ENCODE data around the gene AMDHD2.
"Not testable (repeated sequence)": the region's sequence is repeated elsewhere in the genome, so short reads cannot be mapped to it uniquely, and the experiment has no call there.

Gene AMDHD2

DNA sequence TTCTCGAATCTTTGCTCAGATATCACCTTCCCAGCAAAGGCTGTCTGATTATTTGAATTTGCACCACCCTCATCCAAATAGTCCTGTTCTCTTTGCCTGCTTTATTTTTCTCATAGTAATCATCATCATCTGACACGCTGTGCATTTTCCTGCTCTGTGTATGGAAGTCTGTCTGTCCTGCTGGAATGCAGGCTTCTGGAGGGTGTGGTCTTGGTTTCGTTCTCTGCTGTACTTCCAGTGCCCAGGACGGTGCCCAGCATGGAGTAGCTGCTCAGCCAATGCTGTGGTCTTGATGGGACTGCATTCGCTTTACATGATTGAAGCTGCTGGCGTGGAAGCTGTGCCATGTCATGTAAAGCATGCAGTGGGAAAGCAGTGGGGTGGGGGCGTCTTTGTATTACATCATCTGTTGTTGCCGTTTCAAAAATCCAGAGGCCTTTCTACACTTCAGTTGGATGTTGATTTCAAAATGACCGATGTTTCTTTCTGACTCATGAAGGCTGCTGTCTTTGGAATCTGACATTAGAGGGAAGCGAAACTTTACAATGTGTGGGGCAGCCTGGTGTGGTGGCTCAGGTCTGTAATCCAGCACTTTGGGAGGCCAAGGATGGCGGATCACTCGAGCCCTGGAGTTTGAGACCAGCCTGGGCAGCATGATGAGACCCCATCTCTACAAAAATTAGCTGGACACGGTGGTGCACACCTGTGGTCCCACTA lies 34.7 kb downstream of the AMDHD2 start:
- H3K4me3 ChIP-seq (ENCODE audit: low read depth in 1 of 2, low read length in 2 of 2); H3K4me1 ChIP-seq (ENCODE audit: control insufficient read depth in 1 of 2, insufficient read depth in 2 of 2, low read length in 2 of 2); H3K9ac ChIP-seq (ENCODE audit: low read depth in 1 of 2, low read length in 2 of 2); H3K9me3 ChIP-seq (ENCODE audit: control insufficient read depth in 1 of 2, low read length in 2 of 2); H3K27me3 ChIP-seq (ENCODE audit: control insufficient read depth in 1 of 2, insufficient read depth in 2 of 2, low read length in 2 of 2); H3K27ac ChIP-seq (ENCODE audit: low read depth, low read length); H3K36me3 ChIP-seq (ENCODE audit: control insufficient read depth in 1 of 2, insufficient read depth in 2 of 2, low read length in 2 of 2): not testable (repeated sequence)

GRCh38 chr16:2557150-2557549 lies 37.0 kb downstream of the AMDHD2 start:
- not testable (repeated sequence) for H3K27me3 ChIP-seq (ENCODE audit: control insufficient read depth in 1 of 2, insufficient read depth in 2 of 2, low read length in 2 of 2); H3K9ac ChIP-seq (ENCODE audit: low read depth in 1 of 2, low read length in 2 of 2); H3K4me1 ChIP-seq (ENCODE audit: control insufficient read depth in 1 of 2, insufficient read depth in 2 of 2, low read length in 2 of 2); H3K36me3 ChIP-seq (ENCODE audit: control insufficient read depth in 1 of 2, insufficient read depth in 2 of 2, low read length in 2 of 2); H3K27ac ChIP-seq (ENCODE audit: low read depth, low read length); H3K4me3 ChIP-seq (ENCODE audit: low read depth in 1 of 2, low read length in 2 of 2); H3K9me3 ChIP-seq (ENCODE audit: control insufficient read depth in 1 of 2, low read length in 2 of 2)

- H3K9me3 ChIP-seq (ENCODE audit: control insufficient read depth in 1 of 2, low read length in 2 of 2) = not testable (repeated sequence)
These were observed 40.1 kb downstream of the AMDHD2 start for GRCh38 chr16:2560131-2560797.

DNA sequence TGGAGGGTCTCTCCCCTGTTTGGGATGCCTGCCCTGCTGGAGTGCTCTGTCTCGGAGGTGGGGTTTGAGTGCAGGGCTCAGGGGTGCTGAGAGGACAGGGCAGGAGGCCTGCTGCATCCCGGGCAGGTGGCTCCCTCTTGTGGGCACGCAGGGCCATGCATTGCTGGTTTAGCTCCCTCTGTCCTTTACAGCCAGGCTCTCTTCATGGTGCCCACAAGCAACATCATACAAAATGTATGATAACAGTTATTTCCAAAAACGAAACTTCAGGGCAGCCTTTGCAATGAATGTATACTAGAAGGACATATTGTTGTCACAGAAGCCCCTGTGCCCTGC lies 40.6 kb downstream of the AMDHD2 start:
- not testable (repeated sequence) for H3K27me3 ChIP-seq (ENCODE audit: control insufficient read depth in 1 of 2, insufficient read depth in 2 of 2, low read length in 2 of 2); H3K4me1 ChIP-seq (ENCODE audit: control insufficient read depth in 1 of 2, insufficient read depth in 2 of 2, low read length in 2 of 2); H3K36me3 ChIP-seq (ENCODE audit: control insufficient read depth in 1 of 2, insufficient read depth in 2 of 2, low read length in 2 of 2); H3K4me3 ChIP-seq (ENCODE audit: low read depth in 1 of 2, low read length in 2 of 2); H3K9ac ChIP-seq (ENCODE audit: low read depth in 1 of 2, low read length in 2 of 2); H3K9me3 ChIP-seq (ENCODE audit: control insufficient read depth in 1 of 2, low read length in 2 of 2); H3K27ac ChIP-seq (ENCODE audit: low read depth, low read length)

More at GRCh38 chr16:2560131-2560797, 40.1 kb downstream of the AMDHD2 start:
- H3K9ac ChIP-seq (ENCODE audit: low read depth in 1 of 2, low read length in 2 of 2); H3K4me1 ChIP-seq (ENCODE audit: control insufficient read depth in 1 of 2, insufficient read depth in 2 of 2, low read length in 2 of 2); H3K27ac ChIP-seq (ENCODE audit: low read depth, low read length); H3K4me3 ChIP-seq (ENCODE audit: low read depth in 1 of 2, low read length in 2 of 2); H3K36me3 ChIP-seq (ENCODE audit: control insufficient read depth in 1 of 2, insufficient read depth in 2 of 2, low read length in 2 of 2); H3K27me3 ChIP-seq (ENCODE audit: control insufficient read depth in 1 of 2, insufficient read depth in 2 of 2, low read length in 2 of 2): not testable (repeated sequence)

- not testable (repeated sequence) for H3K27ac ChIP-seq (ENCODE audit: low read depth, low read length); H3K9me3 ChIP-seq (ENCODE audit: control insufficient read depth in 1 of 2, low read length in 2 of 2); H3K4me1 ChIP-seq (ENCODE audit: control insufficient read depth in 1 of 2, insufficient read depth in 2 of 2, low read length in 2 of 2); H3K4me3 ChIP-seq (ENCODE audit: low read depth in 1 of 2, low read length in 2 of 2); H3K9ac ChIP-seq (ENCODE audit: low read depth in 1 of 2, low read length in 2 of 2); H3K27me3 ChIP-seq (ENCODE audit: control insufficient read depth in 1 of 2, insufficient read depth in 2 of 2, low read length in 2 of 2); H3K36me3 ChIP-seq (ENCODE audit: control insufficient read depth in 1 of 2, insufficient read depth in 2 of 2, low read length in 2 of 2)
These were observed 47.3 kb downstream of the AMDHD2 start for GRCh38 chr16:2567506-2567905.

DNA sequence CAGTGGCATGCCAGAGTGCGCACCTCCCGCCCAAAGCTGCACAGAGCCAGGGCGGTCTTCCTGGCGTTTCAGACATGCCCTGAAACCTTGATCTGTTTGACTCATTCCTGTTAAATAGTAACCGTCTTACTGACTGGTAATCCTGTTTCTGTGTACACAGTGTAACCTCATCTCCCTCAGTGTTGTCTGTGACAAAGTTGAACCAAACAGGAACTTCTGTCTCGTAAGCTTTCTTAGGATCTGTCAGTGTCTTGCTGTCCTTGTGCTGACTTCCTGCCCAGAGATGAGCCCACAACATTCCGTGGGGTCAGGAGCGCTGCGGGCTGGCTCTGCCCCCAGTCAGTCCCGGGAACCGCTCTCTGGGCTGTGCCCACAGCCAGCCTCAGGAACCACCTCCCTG lies 48.4 kb downstream of the AMDHD2 start:
- not testable (repeated sequence) for H3K4me1 ChIP-seq (ENCODE audit: control insufficient read depth in 1 of 2, insufficient read depth in 2 of 2, low read length in 2 of 2); H3K9ac ChIP-seq (ENCODE audit: low read depth in 1 of 2, low read length in 2 of 2); H3K36me3 ChIP-seq (ENCODE audit: control insufficient read depth in 1 of 2, insufficient read depth in 2 of 2, low read length in 2 of 2); H3K4me3 ChIP-seq (ENCODE audit: low read depth in 1 of 2, low read length in 2 of 2); H3K27me3 ChIP-seq (ENCODE audit: control insufficient read depth in 1 of 2, insufficient read depth in 2 of 2, low read length in 2 of 2); H3K27ac ChIP-seq (ENCODE audit: low read depth, low read length); H3K9me3 ChIP-seq (ENCODE audit: control insufficient read depth in 1 of 2, low read length in 2 of 2)

DNA sequence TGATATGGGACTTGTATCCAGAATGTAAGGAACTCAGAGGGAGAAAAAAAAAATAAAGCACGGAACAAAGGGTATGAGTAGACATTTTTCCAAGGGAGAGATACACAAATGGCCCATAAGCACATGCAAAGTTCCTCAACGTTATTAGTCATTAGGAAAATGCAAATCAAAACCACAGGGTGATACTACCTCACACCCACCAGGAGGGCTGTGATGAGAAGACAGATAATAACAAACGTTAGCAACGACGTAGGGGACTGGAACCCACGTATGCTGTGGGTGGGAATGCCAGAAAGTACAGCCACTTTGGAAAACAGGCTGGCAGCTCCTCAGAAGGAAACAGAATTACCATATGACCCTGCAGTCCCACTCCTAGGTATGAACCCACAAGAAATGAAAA lies 52.5 kb downstream of the AMDHD2 start:
- not testable (repeated sequence) for H3K36me3 ChIP-seq (ENCODE audit: control insufficient read depth in 1 of 2, insufficient read depth in 2 of 2, low read length in 2 of 2); H3K27me3 ChIP-seq (ENCODE audit: control insufficient read depth in 1 of 2, insufficient read depth in 2 of 2, low read length in 2 of 2); H3K27ac ChIP-seq (ENCODE audit: low read depth, low read length); H3K9ac ChIP-seq (ENCODE audit: low read depth in 1 of 2, low read length in 2 of 2); H3K4me3 ChIP-seq (ENCODE audit: low read depth in 1 of 2, low read length in 2 of 2); H3K9me3 ChIP-seq (ENCODE audit: control insufficient read depth in 1 of 2, low read length in 2 of 2); H3K4me1 ChIP-seq (ENCODE audit: control insufficient read depth in 1 of 2, insufficient read depth in 2 of 2, low read length in 2 of 2)

GRCh38 chr16:2575839-2576238 lies 55.7 kb downstream of the AMDHD2 start:
- H3K9me3 ChIP-seq (ENCODE audit: control insufficient read depth in 1 of 2, low read length in 2 of 2); H3K4me1 ChIP-seq (ENCODE audit: control insufficient read depth in 1 of 2, insufficient read depth in 2 of 2, low read length in 2 of 2); H3K4me3 ChIP-seq (ENCODE audit: low read depth in 1 of 2, low read length in 2 of 2); H3K27ac ChIP-seq (ENCODE audit: low read depth, low read length); H3K9ac ChIP-seq (ENCODE audit: low read depth in 1 of 2, low read length in 2 of 2); H3K36me3 ChIP-seq (ENCODE audit: control insufficient read depth in 1 of 2, insufficient read depth in 2 of 2, low read length in 2 of 2); H3K27me3 ChIP-seq (ENCODE audit: control insufficient read depth in 1 of 2, insufficient read depth in 2 of 2, low read length in 2 of 2): not testable (repeated sequence)

GRCh38 chr16:2577044-2577443 lies 56.9 kb downstream of the AMDHD2 start:
- H3K9ac ChIP-seq (ENCODE audit: low read depth in 1 of 2, low read length in 2 of 2); H3K27ac ChIP-seq (ENCODE audit: low read depth, low read length); H3K27me3 ChIP-seq (ENCODE audit: control insufficient read depth in 1 of 2, insufficient read depth in 2 of 2, low read length in 2 of 2); H3K36me3 ChIP-seq (ENCODE audit: control insufficient read depth in 1 of 2, insufficient read depth in 2 of 2, low read length in 2 of 2); H3K4me3 ChIP-seq (ENCODE audit: low read depth in 1 of 2, low read length in 2 of 2); H3K9me3 ChIP-seq (ENCODE audit: control insufficient read depth in 1 of 2, low read length in 2 of 2); H3K4me1 ChIP-seq (ENCODE audit: control insufficient read depth in 1 of 2, insufficient read depth in 2 of 2, low read length in 2 of 2): not testable (repeated sequence)

DNA sequence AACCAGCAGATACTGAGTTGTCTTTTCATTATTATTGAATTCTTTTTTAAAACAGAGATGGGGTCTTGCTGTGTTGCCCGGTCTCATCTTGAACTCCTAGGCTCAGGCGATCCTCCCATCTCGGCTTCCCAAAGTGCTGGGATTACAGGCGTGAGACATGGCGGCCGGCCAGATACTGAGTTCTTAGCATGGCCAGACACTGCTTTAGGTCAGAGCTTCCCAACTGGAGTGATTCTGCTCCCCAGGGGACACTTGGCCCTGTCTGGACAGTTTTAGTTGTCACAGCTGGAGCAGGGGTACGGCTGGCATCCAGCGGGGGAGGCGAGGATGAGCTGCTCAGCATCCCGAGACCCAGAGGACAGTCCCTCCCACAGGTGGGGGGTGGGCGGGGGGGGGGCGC lies 58.7 kb downstream of the AMDHD2 start:
- H3K9me3 ChIP-seq (ENCODE audit: control insufficient read depth in 1 of 2, low read length in 2 of 2); H3K4me1 ChIP-seq (ENCODE audit: control insufficient read depth in 1 of 2, insufficient read depth in 2 of 2, low read length in 2 of 2); H3K36me3 ChIP-seq (ENCODE audit: control insufficient read depth in 1 of 2, insufficient read depth in 2 of 2, low read length in 2 of 2); H3K27ac ChIP-seq (ENCODE audit: low read depth, low read length); H3K4me3 ChIP-seq (ENCODE audit: low read depth in 1 of 2, low read length in 2 of 2); H3K27me3 ChIP-seq (ENCODE audit: control insufficient read depth in 1 of 2, insufficient read depth in 2 of 2, low read length in 2 of 2); H3K9ac ChIP-seq (ENCODE audit: low read depth in 1 of 2, low read length in 2 of 2): not testable (repeated sequence)

DNA sequence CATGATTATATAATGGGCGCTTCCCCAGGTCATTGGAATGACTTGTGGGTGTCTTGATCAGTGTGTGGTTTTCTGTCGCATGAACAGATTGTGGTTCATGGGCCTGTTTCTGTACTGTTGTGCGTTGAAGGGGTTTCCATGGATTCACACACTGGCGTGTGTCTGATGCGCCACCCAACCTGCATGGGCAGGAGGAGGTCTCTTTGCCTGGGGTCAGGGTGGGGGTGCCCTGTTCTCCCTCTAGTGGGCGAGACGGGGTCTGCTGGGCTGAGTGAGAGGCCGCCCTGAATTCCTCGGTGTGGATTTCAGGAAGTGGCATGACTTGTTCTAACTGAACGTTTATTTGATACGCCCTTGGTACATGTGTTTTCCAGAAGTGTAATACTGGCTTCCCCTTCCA lies 60.0 kb downstream of the AMDHD2 start:
- H3K27me3 ChIP-seq (ENCODE audit: control insufficient read depth in 1 of 2, insufficient read depth in 2 of 2, low read length in 2 of 2); H3K9me3 ChIP-seq (ENCODE audit: control insufficient read depth in 1 of 2, low read length in 2 of 2); H3K4me3 ChIP-seq (ENCODE audit: low read depth in 1 of 2, low read length in 2 of 2); H3K4me1 ChIP-seq (ENCODE audit: control insufficient read depth in 1 of 2, insufficient read depth in 2 of 2, low read length in 2 of 2); H3K9ac ChIP-seq (ENCODE audit: low read depth in 1 of 2, low read length in 2 of 2); H3K36me3 ChIP-seq (ENCODE audit: control insufficient read depth in 1 of 2, insufficient read depth in 2 of 2, low read length in 2 of 2); H3K27ac ChIP-seq (ENCODE audit: low read depth, low read length): not testable (repeated sequence)
